OCI-LY3 (cell line): Measurements from ENCODE around the gene CFAP99.
A peak's percentile ranks its signal among the peaks of the same experiment; 100 is the strongest.

Source experiments
- H2AFZ ChIP-seq: fragments of 200-600, 300-600 bp; shearing (Covaris generic); 2 replicates; pipeline ENCODE4 v1.6.0; 2014; ENCODE audit warnings: antibody characterized with exemption, low read depth, low read length
- H3K27ac ChIP-seq: fragments of 200-600, 300-600 bp; sonication (generic); 2 replicates; pipeline ENCODE4 v1.5.1; 2014; ENCODE audit warnings: mild to moderate bottlenecking, low read length, moderate library complexity, mixed read lengths
- H3K27me3 ChIP-seq: fragments of 200-600, 300-600 bp; sonication (generic); 2 replicates; pipeline ENCODE4 v1.6.1; 2014; ENCODE audit warnings: low read depth, low read length, mixed read lengths
- H3K36me3 ChIP-seq: fragments of 200-600, 300-600 bp; sonication (generic); replicated peaks from 2 replicates; pipeline ENCODE3; 2014; ENCODE audit warnings: low read depth, low read length, mixed read lengths
- H3K4me1 ChIP-seq: fragments of 300-600, 200-600 bp; sonication (generic); 2 replicates; pipeline ENCODE4 v1.6.1; 2014; ENCODE audit warnings: low read length, mixed read lengths
- H3K4me2 ChIP-seq: fragments of 200-600, 300-600 bp; sonication (generic); 2 replicates; pipeline ENCODE4 v1.6.1; 2014; ENCODE audit warnings: low read length, mixed read lengths
- H3K4me3 ChIP-seq: fragments of 300-600, 200-600 bp; sonication (generic); 2 replicates; pipeline ENCODE4 v1.5.1; 2014; ENCODE audit warnings: antibody characterized with exemption, mild to moderate bottlenecking, low read length, moderate library complexity
- H3K79me2 ChIP-seq: fragments of 300-600, 200-600 bp; shearing (Covaris generic); 2 replicates; pipeline ENCODE4 v1.6.1; 2014; ENCODE audit warnings: mild to moderate bottlenecking, low read length, mixed read lengths
- H3K9ac ChIP-seq: fragments of 300-600, 200-600 bp; shearing (Covaris generic); 2 replicates; pipeline ENCODE4 v1.6.0; 2014; ENCODE audit warnings: mild to moderate bottlenecking, low read length, moderate library complexity
- H3K9me3 ChIP-seq: fragments of 200-600, 300-600 bp; shearing (Covaris generic); 2 replicates; pipeline ENCODE4 v1.6.1; 2014; ENCODE audit warnings: low read length, mixed read lengths; ENCODE audit not compliant: insufficient read depth
- H4K20me1 ChIP-seq: fragments of 200-600, 300-600 bp; sonication (generic); 2 replicates; pipeline ENCODE4 v1.6.1; 2016; ENCODE audit warnings: low read length, mixed read lengths; ENCODE audit not compliant: insufficient read depth
- EZH2phosphoT487 ChIP-seq: fragments of 200-600 bp; shearing (Covaris generic); IDR thresholded peaks from 2 replicates; pipeline ENCODE4 v1.6.1; 2018; ENCODE audit warnings: antibody characterized with exemption, mixed run types, low read depth
- TF ChIP-seq, protein P1 (sequence below): fragments of 200-600, 300-600 bp; sonication (generic); IDR thresholded peaks from 2 replicates; pipeline ENCODE4 v1.5.1; 2014; ENCODE audit warnings: antibody characterized with exemption, low read length, low read depth

The CFAP99 gene

DNA sequence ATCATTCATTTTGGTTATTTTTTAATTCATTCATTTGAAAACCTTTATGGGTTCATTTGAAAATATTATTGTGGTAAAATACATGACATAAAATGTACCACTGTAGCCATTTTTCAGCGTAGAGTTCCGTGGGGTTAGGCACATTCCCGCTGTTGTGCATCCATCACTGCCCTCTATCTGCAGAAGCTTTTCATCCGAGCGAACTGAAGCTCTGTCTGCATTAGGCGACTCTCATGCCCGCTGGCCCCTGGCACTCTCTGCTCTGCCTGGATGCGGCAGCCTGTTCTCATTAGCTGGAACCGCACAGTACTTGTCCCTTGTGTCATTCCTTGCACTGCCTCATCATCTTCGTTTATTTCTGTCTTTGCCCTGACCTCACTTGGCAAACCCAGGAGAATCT lies 17.5 kb downstream of the CFAP99 start:
- H3K9ac ChIP-seq: no peak overlapping the region
- H4K20me1 ChIP-seq: no peaks in the 10 kb centered on the region
- TF ChIP-seq EZH2phosphoT487: no peak
- TF ChIP-seq, protein P1, sequence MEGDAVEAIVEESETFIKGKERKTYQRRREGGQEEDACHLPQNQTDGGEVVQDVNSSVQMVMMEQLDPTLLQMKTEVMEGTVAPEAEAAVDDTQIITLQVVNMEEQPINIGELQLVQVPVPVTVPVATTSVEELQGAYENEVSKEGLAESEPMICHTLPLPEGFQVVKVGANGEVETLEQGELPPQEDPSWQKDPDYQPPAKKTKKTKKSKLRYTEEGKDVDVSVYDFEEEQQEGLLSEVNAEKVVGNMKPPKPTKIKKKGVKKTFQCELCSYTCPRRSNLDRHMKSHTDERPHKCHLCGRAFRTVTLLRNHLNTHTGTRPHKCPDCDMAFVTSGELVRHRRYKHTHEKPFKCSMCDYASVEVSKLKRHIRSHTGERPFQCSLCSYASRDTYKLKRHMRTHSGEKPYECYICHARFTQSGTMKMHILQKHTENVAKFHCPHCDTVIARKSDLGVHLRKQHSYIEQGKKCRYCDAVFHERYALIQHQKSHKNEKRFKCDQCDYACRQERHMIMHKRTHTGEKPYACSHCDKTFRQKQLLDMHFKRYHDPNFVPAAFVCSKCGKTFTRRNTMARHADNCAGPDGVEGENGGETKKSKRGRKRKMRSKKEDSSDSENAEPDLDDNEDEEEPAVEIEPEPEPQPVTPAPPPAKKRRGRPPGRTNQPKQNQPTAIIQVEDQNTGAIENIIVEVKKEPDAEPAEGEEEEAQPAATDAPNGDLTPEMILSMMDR: peak; percentile 15; the same call in 1 of the 2 replicates
- H3K4me2 ChIP-seq: no peak overlapping the region
- no peak overlapping the region for H3K27ac ChIP-seq
- H3K9me3 ChIP-seq: no peaks in the 10 kb centered on the region
- H3K36me3 ChIP-seq: no peaks in the 10 kb centered on the region
- H3K27me3 ChIP-seq: no peaks in the 10 kb centered on the region
- no peak overlapping the region for H2AFZ ChIP-seq
- H3K79me2 ChIP-seq: no peaks in the 10 kb centered on the region
- peaks cover 2% of the 10 kb centered on the region; the same call in 1 of the 2 replicates for H3K4me1 ChIP-seq
- no peak overlapping the region for H3K4me3 ChIP-seq

DNA sequence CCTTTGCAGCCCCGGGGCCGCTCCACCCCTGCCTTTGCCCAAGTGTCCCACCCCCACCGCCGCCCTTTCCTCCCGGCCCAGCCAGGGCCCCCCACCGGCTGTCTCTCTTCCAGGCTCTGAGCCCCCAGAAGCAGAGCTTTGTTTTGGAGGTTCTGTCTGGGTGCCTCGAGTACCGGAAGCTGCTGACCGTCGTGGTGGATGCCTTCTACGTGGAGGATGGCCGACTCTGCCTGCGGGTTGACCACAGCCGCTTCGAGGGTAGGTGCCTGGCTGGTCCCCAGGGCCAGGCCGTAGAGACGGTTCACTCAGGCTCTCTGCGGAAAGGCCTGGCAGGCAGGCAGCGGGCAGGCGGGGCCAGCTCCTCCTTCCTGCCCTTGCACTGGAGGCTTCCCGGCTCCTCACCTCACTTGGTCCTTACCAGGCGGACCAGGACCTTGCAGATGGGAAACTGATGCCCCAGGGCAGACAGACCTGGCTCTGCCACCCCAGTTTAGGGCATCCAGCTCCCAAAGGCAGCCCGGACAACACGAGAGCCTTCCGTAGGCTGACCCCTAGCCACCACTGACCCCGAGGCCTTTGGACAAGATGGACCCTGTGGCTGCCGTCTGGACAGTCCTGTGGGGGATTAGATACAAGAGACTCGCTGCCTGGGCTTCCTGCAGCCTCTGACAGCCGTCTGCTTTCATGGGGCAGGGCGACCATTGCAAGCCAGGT lies 18.2 kb downstream of the CFAP99 start:
- Histone ChIP-seq H3K9me3 (no peaks in the 10 kb centered on the region), H3K36me3 (no peaks in the 10 kb centered on the region), H2AFZ (no peak overlapping the region), H3K27me3 (no peaks in the 10 kb centered on the region), H3K79me2 (no peaks in the 10 kb centered on the region), H4K20me1 (no peaks in the 10 kb centered on the region), H3K4me2 (no peak overlapping the region), H3K4me1 (peaks cover 7% of the 10 kb centered on the region; the same call in 1 of the 2 replicates), H3K9ac (no peak overlapping the region), H3K27ac (no peak overlapping the region), H3K4me3 (no peak overlapping the region)
- TF ChIP-seq, protein P1: no peak
- no peak for TF ChIP-seq EZH2phosphoT487

DNA sequence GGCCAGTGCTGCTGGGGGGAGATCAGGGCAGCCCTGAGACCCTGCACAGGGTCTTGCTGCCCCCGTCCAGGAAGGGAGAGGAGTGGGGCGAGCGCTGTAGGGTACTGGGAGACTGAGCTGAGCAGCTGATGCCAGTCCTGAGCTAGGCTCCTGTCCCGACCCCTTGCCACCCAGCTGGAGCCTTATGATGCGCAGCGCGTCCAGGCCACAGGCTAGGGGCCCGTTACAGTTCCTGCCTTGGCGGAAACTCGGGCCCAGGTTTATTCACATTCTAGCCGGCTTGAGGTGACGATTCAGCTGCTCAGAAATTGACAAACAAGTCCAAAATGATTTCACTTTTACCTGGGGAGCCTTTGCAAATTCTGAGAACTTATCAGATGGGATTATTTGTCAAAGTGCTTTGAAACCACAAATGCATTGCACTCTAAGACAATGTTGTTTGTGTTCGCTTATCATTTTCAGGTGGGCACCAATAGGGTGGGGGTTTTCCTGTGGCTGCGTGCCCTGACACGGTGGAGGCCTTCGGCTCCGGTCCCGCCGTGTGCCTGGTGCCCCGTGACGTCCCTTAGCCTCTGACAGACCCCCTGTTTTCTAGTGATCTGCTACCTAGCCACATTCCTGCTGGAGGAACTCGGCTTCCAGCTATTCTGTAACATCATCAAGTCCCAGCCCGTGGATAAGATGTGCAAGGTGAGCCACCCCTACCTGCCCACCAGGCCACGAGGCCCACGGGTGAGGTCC lies 18.9 kb downstream of the CFAP99 start:
- no peak for TF ChIP-seq EZH2phosphoT487
- TF ChIP-seq, protein P1: no peak
- Histone ChIP-seq H3K36me3 (no peaks in the 10 kb centered on the region), H3K27me3 (no peaks in the 10 kb centered on the region), H3K4me1 (peaks cover 10% of the 10 kb centered on the region; the same call in 1 of the 2 replicates), H4K20me1 (no peaks in the 10 kb centered on the region), H3K4me3 (no peak overlapping the region), H3K9ac (no peak overlapping the region), H3K9me3 (no peaks in the 10 kb centered on the region), H3K27ac (no peak overlapping the region), H3K4me2 (no peak overlapping the region), H2AFZ (no peak overlapping the region), H3K79me2 (no peaks in the 10 kb centered on the region)
